Activated CD8-positive, alpha-beta memory T cell treated with anti-CD3 and anti-CD28 coated beads, Interleukin-2, amount 50 U/mL, for 48 hours (primary cell): ENCODE data around the gene THADA.
"Not testable (repeated sequence)": the region's sequence is repeated elsewhere in the genome, so short reads cannot be mapped to it uniquely, and the experiment has no call there.

Experiments
- DNase-seq: peaks from one replicate; pipeline ENCODE4 v3.0.0-alpha.2; 2020

The THADA gene

GRCh38 chr2:43460174-43460546, 135.7 kb downstream of the THADA start:
- no peak for DNase-seq

DNA sequence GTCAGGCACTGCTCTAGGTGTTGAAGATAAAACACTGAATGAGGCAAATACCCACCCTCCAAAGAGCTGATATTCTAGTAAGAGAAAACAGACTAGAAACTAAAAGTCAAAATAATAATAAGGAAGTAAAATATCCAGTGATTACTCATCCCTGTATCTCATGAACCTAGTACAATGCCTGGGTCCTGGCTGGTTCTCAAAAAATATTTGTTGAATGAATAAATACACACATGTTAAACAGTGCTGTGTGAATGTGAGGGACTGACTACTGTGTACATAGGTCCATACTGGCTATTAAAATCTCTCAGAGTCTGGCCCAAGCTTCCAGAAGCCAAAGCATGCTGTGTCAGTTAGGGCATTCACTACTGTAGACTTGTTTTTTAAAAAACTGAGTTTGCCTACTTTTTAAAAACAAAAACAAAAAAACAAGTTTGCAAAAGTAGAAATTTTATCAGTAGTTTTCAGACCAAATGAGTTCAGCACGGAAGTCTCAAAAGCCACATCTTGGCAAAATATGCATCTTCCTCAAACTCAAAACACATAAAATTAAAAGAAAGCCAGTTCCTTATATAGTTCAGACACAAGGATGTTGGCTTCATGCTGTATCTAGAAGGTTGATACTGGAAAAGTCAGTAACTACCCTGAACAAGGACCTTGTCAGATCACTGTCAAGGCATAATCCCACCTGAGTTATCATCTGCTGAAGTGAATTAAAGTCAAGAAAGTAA, 136.2 kb downstream of the THADA start:
- no peak for DNase-seq

DNA sequence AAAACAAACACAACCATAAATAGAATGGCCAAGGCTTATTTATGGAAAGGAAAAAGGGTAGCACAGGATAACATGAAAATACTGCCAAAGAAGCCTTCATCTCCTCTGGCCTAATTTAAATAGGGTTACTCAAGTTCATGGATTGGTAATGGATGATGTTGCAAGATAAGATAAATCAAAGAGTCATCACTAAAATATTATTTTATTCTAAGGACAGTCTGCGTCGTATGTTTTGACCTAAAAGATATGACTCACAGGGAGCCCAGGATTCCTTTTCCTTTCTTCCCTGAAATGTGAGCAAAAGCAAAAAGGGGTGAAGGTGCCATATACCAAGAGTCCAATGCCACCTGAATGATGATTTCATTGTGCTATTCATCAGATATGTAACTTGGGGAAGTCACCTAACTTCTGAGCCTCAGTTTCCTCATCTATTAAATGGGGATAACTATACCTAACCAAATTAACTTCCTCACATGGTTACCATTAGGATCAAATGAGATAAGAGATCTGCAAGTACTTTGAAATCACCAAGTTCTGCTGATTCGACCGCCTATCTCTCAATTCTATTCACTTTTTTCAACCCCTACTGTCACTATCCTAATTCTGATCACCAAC, 137.7 kb downstream of the THADA start:
- no peak for DNase-seq

GRCh38 chr2:43455731-43456642, 139.9 kb downstream of the THADA start:
- no peak for DNase-seq

- no peak for DNase-seq
Measured at GRCh38 chr2:43455296-43455695, 140.5 kb downstream of the THADA start.

DNA sequence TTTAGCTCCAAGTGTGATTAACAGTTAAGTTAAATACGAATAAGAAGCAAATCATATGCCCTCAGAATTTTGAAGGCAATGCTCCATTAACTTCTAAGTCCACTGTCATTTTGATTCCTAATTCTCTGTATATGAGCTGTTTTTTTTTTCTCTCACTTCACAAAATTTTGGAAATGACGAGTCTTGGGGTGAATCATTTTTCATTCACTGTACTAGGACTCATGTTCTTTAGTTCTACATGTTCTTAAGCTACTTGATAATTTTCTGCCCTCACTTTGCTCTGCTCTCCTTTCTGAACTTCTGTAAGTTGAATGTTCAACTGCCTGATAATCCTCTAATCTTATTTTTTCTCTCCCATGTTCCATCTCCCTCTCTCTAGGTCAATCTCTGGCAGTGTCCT, 141.0 kb downstream of the THADA start:
- DNase-seq = no peak

DNA sequence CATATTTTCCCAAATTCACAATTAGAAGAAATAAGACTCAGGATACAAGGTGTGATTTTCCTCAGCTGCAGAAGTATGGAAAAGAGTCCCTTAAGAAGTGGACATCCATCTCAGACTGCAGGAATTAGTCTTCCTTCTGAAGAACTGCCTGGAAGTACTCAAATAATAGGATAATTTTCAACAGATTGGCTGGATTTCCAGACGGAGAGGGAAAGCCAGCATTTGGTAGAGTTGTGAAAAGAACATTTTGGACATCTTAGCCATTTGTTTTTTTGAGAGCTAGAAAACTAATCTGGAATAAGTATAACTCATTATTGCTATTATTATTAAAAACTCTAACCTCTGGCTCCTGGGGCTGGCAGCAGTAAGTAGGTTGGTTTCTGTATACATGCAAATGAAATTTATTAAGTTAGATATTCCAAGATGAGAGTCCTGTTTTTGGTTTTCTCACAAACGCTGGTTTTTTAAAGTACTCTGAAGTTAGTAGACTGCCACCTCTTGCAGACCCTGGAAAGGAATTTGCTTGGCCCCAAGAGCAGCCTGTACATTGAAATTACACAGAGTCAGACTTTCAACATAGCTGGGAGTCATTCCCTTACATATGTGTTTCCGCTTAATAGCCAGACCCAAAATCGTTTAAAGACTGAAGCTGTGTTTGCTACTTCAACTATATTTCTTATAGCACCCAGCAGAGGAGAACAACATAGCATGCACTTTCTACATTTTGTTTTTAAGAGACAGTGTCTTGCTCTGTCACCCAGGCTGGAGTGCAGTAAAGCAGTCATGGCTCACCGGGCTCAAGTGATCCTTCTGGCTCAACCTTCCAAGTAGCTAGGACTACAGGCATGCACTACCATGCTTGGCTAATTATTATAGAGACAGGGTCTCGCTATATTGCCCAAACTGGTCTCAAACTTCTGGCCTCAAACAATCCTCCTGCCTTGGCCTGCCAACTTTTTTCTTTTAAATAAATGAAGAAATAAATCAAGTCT, 142.4 kb downstream of the THADA start:
- no peak for DNase-seq

- no peak for DNase-seq
Measured at GRCh38 chr2:43452318-43452731, 143.5 kb downstream of the THADA start.

GRCh38 chr2:43450617-43451016, 145.2 kb downstream of the THADA start:
- DNase-seq = no peak

DNA sequence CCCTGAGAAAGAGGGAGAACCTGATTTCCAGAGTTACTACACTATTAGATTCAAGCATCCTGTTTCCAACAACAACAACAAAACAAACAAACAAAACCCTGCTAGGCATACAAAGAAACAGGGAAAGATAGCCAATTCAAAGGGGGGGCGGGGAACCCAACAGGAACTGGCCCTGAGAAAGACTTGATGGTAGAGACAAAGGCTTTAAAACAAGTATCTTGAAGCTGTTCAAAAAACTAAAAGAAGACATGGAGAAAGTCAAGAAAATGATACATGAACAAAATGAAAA, 147.1 kb downstream of the THADA start:
- no peak for DNase-seq

DNA sequence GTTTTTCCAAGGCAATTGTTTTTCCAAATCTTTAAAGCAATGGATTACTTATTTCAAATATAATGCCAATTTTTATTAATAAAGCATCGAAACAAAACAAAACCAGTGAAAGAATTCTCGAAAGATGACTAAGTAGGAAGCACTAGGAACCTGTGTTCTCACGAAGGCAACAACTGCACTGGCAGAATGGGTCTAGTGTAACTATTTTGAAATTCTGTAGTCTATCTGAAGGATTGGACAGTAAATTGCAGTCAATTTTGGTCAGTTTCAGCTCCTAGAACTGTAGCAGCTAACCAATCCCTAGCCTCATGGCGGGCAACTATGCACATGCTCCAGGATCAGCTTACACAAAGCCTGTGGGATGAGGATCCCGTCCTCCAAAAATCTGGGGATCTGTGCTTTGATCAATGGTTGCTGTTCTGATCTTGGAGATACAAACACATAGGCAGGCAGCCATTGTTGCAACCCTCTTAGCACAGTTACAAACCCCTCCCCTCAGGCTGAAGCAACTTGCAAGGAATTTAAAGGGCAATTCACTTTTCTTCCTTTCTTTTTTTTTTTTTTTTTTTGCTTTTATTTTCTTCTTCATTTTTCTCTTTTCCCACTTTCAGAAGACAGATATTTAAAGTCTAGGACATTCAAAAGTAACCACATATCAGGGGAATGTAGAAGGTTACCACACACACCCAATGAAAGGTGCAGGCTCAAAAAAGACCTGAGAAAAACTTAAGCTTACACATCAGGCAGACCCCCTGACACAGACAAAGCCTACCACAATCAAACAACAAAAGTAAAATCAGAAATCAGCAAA, 147.6 kb downstream of the THADA start:
- no peak for DNase-seq

GRCh38 chr2:43446755-43447154, 149.1 kb downstream of the THADA start:
- DNase-seq = not testable (repeated sequence)

GRCh38 chr2:43445781-43446180, 150.1 kb downstream of the THADA start:
- no peak for DNase-seq

- DNase-seq = no peak
Measured at GRCh38 chr2:43444989-43445645, 150.7 kb downstream of the THADA start.

- no peak for DNase-seq
Measured at GRCh38 chr2:43443282-43443681, 152.6 kb downstream of the THADA start.

DNA sequence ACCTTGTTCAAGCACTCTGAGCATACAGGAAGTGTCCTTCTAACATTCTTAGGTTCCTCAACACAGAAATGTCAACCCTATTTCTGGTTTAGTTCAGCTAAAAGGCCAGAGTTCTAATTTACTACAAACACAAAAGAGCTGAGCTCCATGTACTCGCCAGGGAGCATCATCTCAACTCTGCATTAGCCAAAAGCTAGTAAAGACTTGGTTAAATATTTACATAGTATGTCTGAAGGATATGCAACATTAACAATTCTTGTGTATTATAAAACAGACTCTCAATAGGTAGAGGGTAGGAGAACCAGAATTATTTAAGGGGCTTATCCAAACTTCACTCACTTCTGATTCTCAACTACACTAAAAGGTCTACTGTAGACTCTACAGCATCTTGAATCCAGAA, 154.6 kb downstream of the THADA start:
- no peak for DNase-seq

- DNase-seq = no peak
Measured at GRCh38 chr2:43438858-43439655, 156.8 kb downstream of the THADA start.

DNA sequence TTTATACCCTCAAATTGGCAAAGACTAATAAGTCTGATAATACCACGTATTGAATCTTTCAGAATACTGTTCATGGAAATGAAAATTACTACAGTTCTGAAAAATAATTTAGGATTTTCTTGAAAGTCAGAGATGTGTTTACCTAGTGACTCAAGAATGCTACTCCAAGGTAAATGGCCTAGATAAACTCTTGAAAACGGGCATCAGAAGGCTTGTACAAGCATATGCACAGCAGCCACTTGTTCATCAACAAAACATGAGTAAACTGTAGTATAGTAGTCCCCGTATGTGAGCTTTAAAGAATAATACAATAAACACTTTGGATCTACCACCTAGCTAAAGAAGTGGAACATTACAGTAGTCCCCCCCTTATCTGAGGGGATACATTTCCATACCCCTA, 157.5 kb downstream of the THADA start:
- DNase-seq = no peak

DNA sequence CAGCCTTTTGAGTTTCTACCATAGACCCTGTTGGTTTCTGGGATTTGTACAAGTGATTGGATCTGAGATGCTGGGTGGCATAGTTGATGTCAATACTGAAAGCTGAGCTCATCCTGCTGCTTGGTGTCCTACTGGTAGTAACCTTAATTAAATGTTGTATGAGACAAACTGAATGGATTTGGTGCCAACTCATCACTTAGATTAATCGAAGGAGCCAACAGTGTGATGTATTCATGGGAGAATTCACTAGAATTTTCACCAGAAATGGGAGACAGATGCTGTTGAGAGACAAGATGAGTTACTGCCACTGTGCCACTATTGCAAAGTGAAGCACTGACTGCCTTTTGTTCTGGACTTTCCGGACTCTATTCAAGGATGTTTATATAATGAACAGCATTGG, 158.5 kb downstream of the THADA start:
- DNase-seq = no peak

GRCh38 chr2:43436431-43436830, 159.4 kb downstream of the THADA start:
- no peak for DNase-seq
